ENCODE measurements around the gene PGAP1.
"Not testable (repeated sequence)": the region's sequence is repeated elsewhere in the genome, so short reads cannot be mapped to it uniquely, and the experiment has no call there.

PGAP1 gene

DNA sequence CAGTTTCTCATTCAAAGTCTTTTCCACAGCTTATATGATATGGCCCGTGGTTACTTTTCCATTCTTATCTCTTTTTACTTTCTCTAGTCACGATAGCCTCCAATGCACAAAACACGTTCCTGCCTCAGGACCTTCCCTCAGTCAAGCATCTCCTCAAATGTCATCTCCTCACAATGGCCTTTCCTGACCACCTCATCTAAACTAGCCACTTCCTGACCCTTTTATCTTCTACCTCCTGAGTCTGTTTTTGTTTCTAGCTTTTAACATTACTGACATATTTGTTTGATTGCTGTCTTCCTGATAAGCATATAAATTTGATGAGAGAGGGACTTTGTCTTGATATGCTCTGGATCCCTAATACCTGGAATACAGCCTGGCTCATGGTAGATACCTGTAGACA lies 7.6 kb downstream of the PGAP1 start:
- no peak for DNase-seq (ENCODE audit: low read depth)
- TF ChIP-seq CTCF (conservative IDR thresholded peaks at IDR 0.05; ENCODE audit: low read depth, low read length) = no peak
- no peak overlapping the region for H3K4me3 ChIP-seq (ENCODE audit: low read length)

GRCh38 chr2:196917802-196918201 lies 8.7 kb downstream of the PGAP1 start:
- no peak for TF ChIP-seq CTCF (conservative IDR thresholded peaks at IDR 0.05; ENCODE audit: low read depth, low read length)
- no peak for DNase-seq (ENCODE audit: low read depth)
- H3K4me3 ChIP-seq (ENCODE audit: low read length) = no peak overlapping the region

DNA sequence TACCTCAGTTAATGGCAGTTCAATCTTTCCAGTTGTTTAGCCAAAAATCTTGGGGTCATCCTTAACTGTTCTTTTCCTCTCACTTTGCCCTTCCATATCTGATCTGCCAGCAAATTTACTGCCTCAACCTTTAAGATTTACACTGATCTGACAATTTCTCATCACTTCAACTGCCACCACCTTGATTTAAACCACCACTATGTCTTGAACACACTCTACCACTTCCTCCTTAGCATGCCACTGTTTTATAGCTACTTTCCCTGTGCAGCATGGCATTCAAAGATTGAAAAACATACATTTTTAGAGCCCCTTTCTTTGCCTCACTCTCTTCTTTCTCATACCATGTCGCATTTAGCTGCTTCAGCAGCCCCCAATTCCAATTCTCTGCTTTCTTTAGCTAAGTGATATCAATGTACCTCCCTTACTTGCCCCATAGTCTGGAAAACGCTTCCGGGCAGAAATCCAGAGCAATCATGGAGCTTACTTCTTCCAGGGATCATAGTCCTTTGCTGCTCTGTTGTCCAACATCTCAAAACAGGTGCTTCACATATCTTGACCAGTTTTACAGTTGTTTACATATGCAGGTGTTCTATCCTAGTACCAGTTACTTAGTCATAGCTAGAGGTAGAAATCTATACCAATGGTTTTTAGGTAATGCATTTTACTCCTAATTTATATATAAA lies 10.9 kb downstream of the PGAP1 start:
- DNase-seq (ENCODE audit: low read depth) = no peak
- H3K4me3 ChIP-seq (ENCODE audit: low read length) = no peak overlapping the region
- TF ChIP-seq CTCF (conservative IDR thresholded peaks at IDR 0.05; ENCODE audit: low read depth, low read length) = no peak

GRCh38 chr2:196914867-196915460 lies 11.5 kb downstream of the PGAP1 start:
- TF ChIP-seq CTCF (conservative IDR thresholded peaks at IDR 0.05; ENCODE audit: low read depth, low read length) = no peak
- no peak for DNase-seq (ENCODE audit: low read depth)
- H3K4me3 ChIP-seq (ENCODE audit: low read length) = no peak overlapping the region

DNA sequence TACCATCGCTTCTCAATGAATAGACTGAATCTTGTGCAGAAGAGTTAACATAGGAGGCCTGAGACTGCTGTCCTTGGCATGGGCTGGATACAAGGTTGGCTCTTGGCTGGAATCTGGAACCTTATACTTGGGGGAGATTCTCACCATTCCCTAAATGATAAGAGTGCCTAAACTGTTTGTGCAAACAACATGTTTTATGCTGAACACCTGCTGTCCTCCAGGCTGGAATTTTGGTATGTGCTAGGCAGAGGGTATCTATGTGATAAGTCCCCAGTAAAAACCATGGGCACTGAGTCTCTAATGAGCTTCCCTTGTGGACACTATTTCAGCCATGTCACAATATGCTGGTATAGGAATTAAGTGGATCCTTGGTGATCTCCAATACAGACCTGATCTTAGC lies 12.8 kb downstream of the PGAP1 start:
- TF ChIP-seq CTCF (conservative IDR thresholded peaks at IDR 0.05; ENCODE audit: low read depth, low read length) = no peak
- H3K4me3 ChIP-seq (ENCODE audit: low read length) = no peak overlapping the region
- DNase-seq (ENCODE audit: low read depth) = no peak

GRCh38 chr2:196905365-196905764 lies 21.1 kb downstream of the PGAP1 start:
- DNase-seq (ENCODE audit: low read depth); H3K4me3 ChIP-seq (ENCODE audit: low read length): not testable (repeated sequence)

- no peak overlapping the region for H3K4me3 ChIP-seq (ENCODE audit: low read length)
- TF ChIP-seq CTCF (conservative IDR thresholded peaks at IDR 0.05; ENCODE audit: low read depth, low read length) = no peak
Measured at GRCh38 chr2:196902828-196903227, 23.7 kb downstream of the PGAP1 start.

More at GRCh38 chr2:196902828-196903227, 23.7 kb downstream of the PGAP1 start:
- no peak for DNase-seq (ENCODE audit: low read depth)

Measured in retinal pigment epithelial cell (primary cell).